Stimulated activated naive CD8-positive, alpha-beta T cell treated with anti-CD3 and anti-CD28 coated beads, Interleukin-15, Interleukin-2, amounts not matched to agents 100 U/mL and 50 U/mL, for 24 hours (primary cell): ENCODE measurements around the gene MST1.

Experiments used
- ATAC-seq: fragments of 150-1000 bp; cut with Tn5 transposase; one replicate; pipeline ENCODE4 v1.10.0; 2021
- DNase-seq: peaks from one replicate; pipeline ENCODE4 v3.0.0; 2021

MST1 gene

GRCh38 chr3:49689046-49689907 lies at the start of gene MST1, which contains the start of gene RNF123:
Gene MST1 (minus strand): TSS chr3:49689474. CDS start chr3:49688691, 783 bp downstream.
Gene RNF123 (plus strand): TSS chr3:49689557. CDS start chr3:49691166, 1,609 bp downstream.
- peak; percentile 71 for ATAC-seq
- DNase-seq = peak; percentile 96

DNA sequence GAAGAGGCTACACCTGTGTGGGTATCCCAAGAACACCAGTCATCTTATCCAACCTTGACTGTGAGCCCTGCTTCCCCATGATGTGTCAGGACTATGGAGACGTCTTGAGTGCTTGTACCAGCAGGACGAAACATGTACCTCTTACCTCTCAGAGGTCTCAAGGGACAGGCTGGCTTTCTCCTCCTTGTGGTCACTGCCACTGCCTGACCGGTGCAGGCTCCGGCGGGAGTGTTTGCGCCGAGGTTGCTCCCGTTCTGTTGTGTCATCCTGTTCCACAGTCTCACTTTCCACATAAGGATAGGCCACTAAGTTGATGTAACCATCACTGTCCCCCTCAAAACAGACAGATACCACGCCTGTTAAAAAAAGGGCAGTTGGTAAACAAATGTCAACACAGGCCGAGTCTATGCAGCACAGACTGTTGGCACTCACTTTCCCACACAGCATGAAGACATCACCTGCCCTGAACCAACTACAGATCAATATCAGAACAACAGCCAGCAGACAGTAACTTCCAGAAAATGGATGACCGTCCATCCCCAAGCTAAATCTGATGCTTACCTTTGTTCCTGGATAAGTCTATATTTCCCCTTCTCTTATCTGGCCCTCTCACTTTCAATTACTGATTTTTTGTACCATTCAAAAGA lies 48.9 kb upstream of the MST1 start:
- ATAC-seq (no peak), DNase-seq (no peak)

DNA sequence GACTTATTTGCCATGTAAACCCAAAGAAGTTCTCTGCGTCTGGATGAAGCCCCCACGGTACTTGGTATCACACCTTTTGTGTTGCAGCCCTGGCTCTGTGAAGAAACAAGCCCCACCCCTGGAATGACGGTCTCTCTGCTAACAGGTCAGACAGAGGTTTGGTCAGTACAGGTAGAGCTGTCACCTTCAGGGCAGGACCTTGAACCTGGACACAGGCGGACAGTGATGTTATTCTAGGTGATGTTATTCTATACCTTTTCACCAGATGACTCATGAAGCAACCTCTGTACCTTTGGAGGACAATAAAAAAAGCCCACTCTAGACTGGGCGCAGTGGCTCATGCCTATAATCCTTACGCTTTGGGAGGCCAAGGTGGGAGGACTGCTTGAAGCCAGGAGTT lies 45.5 kb upstream of the MST1 start:
- no peak for ATAC-seq

DNA sequence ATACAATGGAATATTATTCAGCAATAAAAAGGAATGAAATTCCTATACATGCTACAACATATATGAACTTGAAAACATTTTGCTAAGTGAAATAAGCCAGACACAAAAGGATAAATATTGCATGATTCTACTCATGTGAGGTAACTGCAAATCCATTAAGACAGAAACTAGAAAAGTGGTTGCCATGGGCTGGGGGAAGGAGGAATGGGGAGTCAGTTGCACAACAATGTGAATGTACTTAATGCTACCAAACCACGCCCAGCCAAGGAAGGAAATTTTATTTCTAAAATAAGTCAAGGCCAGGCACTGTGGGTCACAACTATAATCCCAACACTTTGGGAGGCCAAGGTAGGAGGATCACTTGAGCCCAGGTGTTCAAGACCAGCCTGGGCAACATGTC lies 44.3 kb upstream of the MST1 start:
- no peak for DNase-seq
- ATAC-seq = no peak

More for the DNA sequence above, 45.5 kb upstream of the MST1 start:
- DNase-seq = no peak

GRCh38 chr3:49732597-49732996 lies 43.3 kb upstream of the MST1 start:
- ATAC-seq = no peak
- no peak for DNase-seq

- ATAC-seq = no peak
- no peak for DNase-seq
Measured at GRCh38 chr3:49729966-49730609, 40.8 kb upstream of the MST1 start.

GRCh38 chr3:49727924-49728361 lies 38.7 kb upstream of the MST1 start:
- ATAC-seq = no peak
- DNase-seq = no peak

DNA sequence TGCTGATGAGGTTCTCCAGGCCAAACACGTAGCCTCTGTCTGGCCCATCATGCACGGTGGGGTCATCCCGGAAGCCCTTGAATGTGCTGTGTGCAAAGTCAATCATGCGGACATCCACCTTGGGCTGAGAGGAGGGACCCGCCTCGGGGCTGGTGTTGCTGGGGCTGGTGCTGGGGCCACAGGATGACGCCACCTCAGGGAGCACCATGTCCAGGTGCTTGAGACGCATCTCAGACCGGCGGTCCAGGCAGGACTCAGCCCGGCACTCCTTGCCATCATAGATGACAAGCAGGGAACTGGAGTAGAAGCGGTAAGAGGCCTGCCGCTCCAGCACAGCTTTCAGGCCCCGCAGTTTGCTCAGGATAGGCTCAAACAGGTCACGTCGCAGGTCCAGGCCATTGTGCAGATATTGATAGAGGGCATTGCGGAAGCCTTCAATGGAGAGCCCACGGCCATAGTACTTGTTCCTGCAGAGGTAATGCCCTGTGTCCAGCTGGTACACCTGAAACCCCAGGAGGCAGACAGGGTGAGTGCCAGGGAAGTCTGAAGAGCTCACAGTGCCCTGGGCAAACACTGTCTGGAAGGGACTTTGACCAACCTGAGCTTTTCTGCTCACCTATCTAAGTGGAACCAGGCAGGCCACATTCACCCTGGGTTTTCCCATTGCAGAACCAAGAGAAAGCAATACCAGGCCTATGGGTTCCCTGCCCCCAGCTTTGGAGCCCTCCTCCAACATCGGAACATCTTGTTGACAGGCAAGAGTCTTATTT lies 38.1 kb upstream of the MST1 start:
- DNase-seq (no peak), ATAC-seq (no peak)

DNA sequence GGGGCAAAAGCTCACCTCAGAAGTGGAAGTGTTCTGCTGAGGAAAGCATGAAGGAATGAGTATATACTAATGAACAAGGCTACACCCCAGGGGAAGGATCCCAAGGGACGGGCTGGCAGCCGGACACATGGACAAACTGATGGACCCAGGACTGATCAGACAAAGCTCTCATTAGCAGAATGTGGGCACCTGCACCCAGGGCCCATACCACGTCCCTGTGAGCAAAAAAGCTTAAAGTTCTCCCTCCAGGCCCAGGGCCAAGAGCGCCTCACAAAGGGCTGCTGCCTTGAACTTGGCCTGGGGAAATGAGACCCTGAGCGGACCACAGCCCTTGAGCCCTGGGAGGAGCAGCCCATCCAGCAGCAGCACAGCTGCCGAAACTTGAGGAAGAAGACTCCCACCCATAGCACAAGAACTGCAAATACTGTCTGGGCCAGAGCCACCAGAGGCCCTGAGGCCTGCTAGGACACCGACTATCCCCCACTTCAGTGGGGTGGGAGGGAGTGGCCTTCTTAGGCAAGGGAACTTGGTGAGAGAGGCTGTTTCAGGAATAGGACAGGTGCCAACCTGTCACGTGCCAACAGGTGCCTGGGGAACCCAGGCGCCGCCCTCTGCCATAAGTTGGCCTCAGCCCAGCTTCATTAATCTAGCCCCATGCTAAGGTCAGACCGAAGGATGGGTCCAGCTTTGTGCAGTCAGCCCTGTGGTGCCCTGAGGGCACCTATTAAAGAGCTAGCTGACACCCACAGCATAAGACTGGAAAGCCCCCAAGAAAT lies 36.8 kb upstream of the MST1 start:
- ATAC-seq (no peak), DNase-seq (no peak)

DNA sequence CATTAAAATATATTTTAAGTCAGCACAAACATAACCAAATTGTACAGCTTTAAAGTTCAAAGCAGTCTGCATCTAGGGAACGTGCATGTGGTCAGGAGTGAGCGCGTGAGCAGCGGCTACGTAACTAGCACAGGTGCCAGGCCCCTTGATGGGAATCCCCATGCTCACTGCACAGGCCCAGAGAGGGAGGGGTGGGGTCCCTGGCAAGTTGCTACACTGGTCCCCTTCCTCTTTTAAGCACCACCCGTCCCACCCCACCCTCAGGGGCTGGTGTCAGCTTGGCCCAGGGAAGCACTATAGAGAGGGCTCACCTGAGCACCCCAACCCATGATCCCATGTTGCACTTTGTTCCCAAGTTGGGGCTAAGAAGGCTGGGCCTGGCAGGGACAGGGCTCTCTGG lies 35.3 kb upstream of the MST1 start:
- ATAC-seq = no peak
- DNase-seq = no peak

DNA sequence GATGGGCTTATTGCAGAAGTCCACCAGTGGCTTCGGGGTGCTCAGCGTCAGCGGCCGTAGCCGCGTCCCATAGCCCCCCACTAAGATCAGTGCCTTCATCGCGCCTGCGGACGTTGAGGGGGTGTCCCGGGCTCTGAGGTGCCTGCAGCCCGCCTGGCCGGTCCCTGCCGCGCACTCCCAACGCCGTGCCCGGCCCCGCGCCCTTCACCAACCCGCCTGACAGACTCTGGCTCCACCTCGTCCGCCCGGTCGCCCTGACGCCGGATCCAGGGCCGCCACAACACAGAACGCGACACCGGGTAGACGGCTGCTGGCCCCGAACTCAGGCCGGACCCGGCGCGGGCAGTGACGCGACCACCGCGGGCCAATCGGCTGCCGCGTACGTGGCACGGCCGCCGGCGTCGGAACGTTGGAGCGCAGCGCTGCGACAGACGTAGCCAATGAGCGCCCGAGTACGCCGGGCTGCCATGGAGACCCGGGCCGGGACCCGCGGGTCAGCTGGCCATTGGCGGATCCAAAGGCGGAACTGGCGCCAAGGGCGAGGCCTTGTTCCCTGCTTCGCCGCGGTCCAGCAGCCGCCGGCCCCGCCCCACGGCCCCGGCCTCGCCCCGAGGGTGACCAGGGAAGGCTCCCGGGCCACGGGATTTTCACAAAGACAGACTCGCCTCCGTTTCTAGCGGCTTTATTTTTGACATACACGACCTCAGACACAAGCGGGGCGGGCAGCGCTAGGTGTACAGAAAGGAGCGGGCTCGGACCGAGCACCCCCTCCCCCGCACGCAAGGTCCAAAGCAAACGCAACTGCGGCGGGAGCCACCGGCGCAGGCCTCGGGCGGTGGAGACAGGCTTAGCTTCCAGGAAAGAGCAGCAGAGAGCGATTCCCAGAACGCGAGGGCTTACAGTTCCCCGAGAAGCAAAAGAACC lies 34.6 kb upstream of the MST1 start, which contains the start of gene GMPPB:
GMPPB (minus strand) TSS at position 324 of the 924 bp plus-strand sequence; CDS start at position 99, 225 bp downstream.
- ATAC-seq = peak; percentile 87
- peak; percentile 96 for DNase-seq

DNA sequence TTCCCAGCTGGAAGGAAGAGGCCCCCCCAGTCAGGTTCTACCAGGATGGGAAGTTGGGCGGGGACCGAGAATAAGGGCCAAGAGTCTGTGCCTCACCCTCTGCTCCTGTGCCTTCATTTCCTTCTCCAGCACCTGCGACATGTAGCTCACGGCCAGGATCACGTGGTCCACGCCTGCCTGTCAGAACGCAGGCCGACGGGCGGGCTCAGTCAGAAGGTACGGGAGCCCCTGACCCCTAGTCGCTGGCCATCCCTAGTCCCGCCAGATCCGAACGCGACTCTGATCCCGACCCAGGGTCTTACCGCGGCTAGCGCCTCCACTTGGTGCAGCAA lies 34.0 kb upstream of the MST1 start:
- peak; percentile 4 for ATAC-seq

GRCh38 chr3:49722896-49723295 lies 33.6 kb upstream of the MST1 start:
- DNase-seq = no peak

More for the DNA sequence above, 34.0 kb upstream of the MST1 start:
- DNase-seq = peak; percentile 67

DNA sequence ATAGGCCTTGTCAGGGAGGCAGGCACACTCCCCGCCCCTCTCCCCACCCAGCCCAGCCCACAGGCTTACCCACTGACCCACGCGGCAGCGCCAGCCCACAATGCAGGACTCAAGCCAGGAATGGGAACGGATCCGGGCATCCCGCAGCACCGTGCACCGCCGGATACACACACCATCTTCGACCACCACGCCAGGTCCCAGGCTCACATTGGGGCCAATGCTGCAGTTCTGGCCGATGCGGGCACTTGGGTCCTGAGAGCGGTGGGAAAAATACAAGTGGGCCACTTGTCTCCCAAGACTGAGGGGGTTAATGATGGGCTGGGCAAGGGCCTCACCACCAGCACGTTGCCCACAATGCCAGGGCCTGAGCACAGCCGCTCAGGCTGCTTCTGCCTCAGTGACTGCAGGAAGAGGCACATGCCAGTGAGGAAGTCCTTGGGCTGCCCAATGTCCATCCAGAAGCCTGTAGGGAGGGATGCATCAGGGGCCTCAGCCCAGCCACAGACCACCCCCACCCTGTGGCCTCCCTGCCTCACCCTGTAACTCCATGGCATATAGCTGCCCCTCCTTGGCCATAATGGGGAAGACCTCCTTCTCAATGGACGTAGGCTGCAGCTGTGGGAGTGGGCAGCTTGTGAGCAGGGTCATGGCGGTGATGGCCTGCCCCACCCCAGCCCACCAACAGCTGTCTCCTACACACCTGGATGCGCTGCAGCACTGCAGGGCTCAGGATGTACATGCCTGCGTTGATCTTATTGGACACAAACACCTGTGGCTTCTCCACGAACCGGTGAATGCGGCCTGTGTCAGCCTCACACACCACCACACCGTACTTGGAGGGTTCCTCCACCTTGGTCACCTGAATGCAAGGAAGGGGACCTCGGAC lies 32.9 kb upstream of the MST1 start:
- no peak for ATAC-seq

More at GRCh38 chr3:49722896-49723295, 33.6 kb upstream of the MST1 start:
- ATAC-seq = no peak

DNA sequence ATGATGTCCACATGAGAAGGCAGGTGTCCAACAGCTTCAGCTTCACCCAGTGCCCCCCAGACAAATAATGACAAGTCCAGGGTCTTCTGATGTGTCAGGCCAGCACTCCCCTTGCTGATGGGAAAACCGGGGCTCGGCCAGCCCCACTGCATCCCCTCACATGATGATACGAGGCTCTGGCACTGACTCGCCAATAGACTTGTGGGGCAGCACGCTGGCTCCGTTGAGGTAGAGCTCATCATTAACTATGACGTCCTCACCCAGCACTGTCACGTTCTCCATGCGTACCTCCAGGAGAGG lies 32.3 kb upstream of the MST1 start:
- ATAC-seq (no peak), DNase-seq (no peak)

More for the DNA sequence above, 32.9 kb upstream of the MST1 start:
- no peak for DNase-seq

GRCh38 chr3:49720855-49721595 lies 31.8 kb upstream of the MST1 start:
- no peak for ATAC-seq
- no peak for DNase-seq

DNA sequence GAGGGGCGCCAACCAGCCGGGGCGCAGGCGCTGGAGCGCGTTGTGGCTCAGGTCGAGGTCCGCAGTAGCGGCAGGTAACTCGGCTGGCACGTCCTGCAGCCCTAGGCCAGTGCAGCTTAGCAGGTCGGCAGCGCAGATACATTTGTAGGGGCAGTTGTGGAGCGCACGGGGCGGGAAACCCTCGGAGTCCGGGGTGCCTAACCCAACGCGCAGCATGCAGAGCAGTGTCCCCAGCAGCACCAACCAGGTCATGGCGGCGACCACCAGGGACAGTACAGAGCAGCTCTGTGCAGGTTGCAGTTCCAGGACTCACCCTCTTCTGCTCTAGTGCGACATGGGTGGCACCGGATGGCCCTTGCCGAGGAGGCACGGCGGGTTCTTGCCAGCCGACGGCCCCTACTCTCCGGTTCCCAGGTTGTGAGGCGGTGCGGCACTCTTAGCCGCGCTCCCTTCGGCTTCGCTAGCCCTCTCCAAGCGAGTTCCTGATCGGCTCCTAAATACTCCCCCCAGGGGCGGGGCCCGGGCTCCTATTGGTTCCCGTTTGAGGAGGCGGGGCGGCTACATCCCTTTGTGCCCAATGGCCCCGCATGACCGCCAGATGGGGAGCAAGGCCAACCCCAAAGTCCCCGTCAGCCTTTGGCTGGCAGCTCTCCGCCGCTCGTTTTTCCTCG lies 30.1 kb upstream of the MST1 start, which contains the start of gene AMIGO3:
AMIGO3 (minus strand) TSS at position 471 of the 671 bp plus-strand sequence; CDS start at position 252, 219 bp downstream.
- peak; percentile 67 for ATAC-seq
- DNase-seq = peak; percentile 93

GRCh38 chr3:49718858-49719213 lies 29.6 kb upstream of the MST1 start:
- ATAC-seq = no peak
- no peak for DNase-seq
